A549 treated with DMSO at 1 μM for 4 hours (cell line): ENCODE results near the gene HOXC12. TPM values are rescaled to one million over a fixed set of nuclear protein-coding genes. Genes with fewer than 3 reads are reported as not detected.

Experiments
- total RNA-seq: library from RNA; stranded (reverse); fragments of 200-300 nt; extraction: Qiagen RNA extraction; gene quantifications from 5 replicates; pipeline ENCODE4 v1.2.3, GENCODE V29; 2022; ENCODE audit warnings: low read depth

The HOXC12 gene, protein sequence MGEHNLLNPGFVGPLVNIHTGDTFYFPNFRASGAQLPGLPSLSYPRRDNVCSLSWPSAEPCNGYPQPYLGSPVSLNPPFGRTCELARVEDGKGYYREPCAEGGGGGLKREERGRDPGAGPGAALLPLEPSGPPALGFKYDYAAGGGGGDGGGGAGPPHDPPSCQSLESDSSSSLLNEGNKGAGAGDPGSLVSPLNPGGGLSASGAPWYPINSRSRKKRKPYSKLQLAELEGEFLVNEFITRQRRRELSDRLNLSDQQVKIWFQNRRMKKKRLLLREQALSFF
- total RNA-seq: not detected in 5 replicates

DNA sequence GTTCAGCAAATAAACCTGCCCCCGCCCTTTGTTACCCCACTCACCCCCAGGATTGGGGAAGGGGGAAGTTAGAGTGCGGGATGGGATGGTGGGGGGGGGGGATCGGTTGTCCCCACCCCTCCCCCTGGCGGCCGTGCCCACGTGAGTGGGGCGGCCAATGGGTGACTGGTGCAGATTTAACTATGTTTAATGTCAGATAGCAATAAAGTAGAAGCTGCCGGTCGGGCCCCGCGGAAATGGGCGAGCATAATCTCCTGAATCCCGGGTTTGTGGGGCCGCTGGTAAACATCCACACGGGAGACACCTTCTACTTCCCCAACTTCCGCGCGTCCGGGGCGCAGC, at the start of gene HOXC12:
Gene HOXC12 (plus strand): TSS at position 210 of the 342 bp plus-strand sequence. CDS start 27 bp downstream, at position 237.

GRCh38 chr12:53938326-53939140, 16.2 kb upstream of the HOXC12 start, which contains the start of gene HOXC13:
TSS of gene HOXC13 (plus strand) at chr12:53938831. CDS start at chr12:53938907, 76 bp downstream.

DNA sequence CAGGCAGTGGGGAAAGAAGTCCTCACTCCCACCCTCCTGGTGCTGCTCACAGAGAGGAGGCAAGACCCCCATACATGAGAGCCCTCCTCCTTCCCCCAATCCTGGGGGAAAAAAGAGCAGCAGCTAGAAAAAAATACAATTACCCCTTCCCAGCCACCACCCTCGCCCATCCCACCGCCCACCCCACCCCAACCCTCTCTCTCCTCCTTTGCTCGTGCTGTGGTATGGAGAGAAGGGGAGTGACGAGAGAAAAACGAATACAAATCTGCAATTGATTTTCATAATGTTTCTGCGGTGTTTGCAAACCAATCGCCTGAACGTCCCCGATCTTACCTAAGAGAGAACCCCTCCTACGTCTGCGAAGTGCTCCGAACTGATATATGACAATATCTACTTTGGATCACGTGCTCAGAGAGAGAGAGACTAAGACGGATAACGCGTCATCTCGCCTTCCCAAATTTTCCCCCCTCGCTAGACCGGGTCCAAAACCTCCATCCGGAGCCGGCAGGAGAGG, 18.1 kb downstream of the HOXC12 start, which contains the start of gene HOXC11:
Gene HOXC11 (plus strand): TSS at position 405 of the 514 bp plus-strand sequence. CDS start 116 bp downstream, outside the sequence.

GRCh38 chr12:53974084-53975063, 19.7 kb downstream of the HOXC12 start, which contains the start of gene HOTAIR:
TSS of gene HOTAIR (minus strand) at chr12:53974954.

DNA sequence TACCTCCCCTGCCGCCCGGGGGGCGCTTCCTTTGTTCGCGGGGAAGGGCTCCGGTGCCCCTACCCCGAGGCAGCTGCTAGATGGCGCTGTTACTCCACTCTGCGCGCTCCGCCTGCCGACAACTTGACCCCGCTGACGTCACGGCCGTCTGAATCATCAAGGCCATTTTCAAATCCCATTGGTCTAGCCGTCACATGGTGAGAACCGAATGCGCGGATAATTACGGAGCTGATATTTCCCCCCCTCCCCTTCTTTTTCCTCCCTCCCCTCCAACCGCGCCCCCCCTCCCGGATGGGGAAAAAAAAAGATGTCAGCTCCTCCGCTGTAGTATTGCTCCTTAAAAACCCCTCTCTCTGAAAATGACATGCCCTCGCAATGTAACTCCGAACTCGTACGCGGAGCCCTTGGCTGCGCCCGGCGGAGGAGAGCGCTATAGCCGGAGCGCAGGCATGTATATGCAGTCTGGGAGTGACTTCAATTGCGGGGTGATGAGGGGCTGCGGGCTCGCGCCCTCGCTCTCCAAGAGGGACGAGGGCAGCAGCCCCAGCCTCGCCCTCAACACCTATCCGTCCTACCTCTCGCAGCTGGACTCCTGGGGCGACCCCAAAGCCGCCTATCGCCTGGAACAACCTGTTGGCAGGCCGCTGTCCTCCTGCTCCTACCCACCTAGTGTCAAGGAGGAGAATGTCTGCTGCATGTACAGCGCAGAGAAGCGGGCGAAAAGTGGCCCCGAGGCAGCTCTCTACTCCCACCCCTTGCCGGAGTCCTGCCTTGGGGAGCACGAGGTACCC, 30.4 kb downstream of the HOXC12 start, which contains the start of gene HOXC10:
Gene HOXC10 (plus strand): TSS at position 246 of the 791 bp plus-strand sequence. CDS start 114 bp downstream, at position 360.

GRCh38 chr12:54000116-54001114, 45.7 kb downstream of the HOXC12 start, which contains the start of gene HOXC9:
TSS of gene HOXC9 (plus strand) at chr12:54000161. CDS start at chr12:54000189, 28 bp downstream.

Other genes starting within 250 kb of the HOXC12 start
- 19.3 to 23.1 TPM (median 22.6 TPM) in 5 replicates for gene CALCOCO1, start 227.5 kb upstream of the HOXC12 start, total RNA-seq
- gene CISTR, start 202.9 kb upstream of the HOXC12 start, total RNA-seq: not detected in 5 replicates
- gene HOXC13, start 16.1 kb upstream of the HOXC12 start, total RNA-seq: 5.4 to 10.5 TPM (median 9.0 TPM) in 5 replicates
- gene HOXC11, start 18.2 kb downstream of the HOXC12 start, total RNA-seq: 0.36 to 0.51 TPM (median 0.47 TPM) in 5 replicates
- 0.05 to 0.26 TPM (median 0.13 TPM) in 4 of 5 replicates, not detected in the other for gene HOTAIR, start 20.1 kb downstream of the HOXC12 start, total RNA-seq
- gene HOXC10, start 30.2 kb downstream of the HOXC12 start, total RNA-seq: 1.5 to 3.0 TPM (median 2.7 TPM) in 5 replicates
- gene HOXC9, start 45.3 kb downstream of the HOXC12 start, total RNA-seq: 7.6 to 12.5 TPM (median 11.6 TPM) in 5 replicates
- gene HOXC8, start 54.1 kb downstream of the HOXC12 start, total RNA-seq: 4.6 to 6.0 TPM (median 5.1 TPM) in 5 replicates
- gene HOXC6, start 73.5 kb downstream of the HOXC12 start, total RNA-seq: 4.5 to 5.5 TPM (median 5.0 TPM) in 5 replicates
- 0.36 to 1.1 TPM (median 0.60 TPM) in 5 replicates for gene HOXC5, start 78.1 kb downstream of the HOXC12 start, total RNA-seq
- 2.7 to 4.7 TPM (median 3.9 TPM) in 5 replicates for gene HOXC4, start 98.9 kb downstream of the HOXC12 start, total RNA-seq
- 28.8 to 35.2 TPM (median 33.1 TPM) in 5 replicates for gene SMUG1, start 234.1 kb downstream of the HOXC12 start, total RNA-seq